ENCODE results near the gene IL6ST. TPM values are rescaled to one million over a fixed set of nuclear protein-coding genes. Genes with fewer than 3 reads are reported as not detected.

The IL6ST gene
- total RNA-seq, 2 experiments from 2014 or later: 377 to 404 TPM

DNA sequence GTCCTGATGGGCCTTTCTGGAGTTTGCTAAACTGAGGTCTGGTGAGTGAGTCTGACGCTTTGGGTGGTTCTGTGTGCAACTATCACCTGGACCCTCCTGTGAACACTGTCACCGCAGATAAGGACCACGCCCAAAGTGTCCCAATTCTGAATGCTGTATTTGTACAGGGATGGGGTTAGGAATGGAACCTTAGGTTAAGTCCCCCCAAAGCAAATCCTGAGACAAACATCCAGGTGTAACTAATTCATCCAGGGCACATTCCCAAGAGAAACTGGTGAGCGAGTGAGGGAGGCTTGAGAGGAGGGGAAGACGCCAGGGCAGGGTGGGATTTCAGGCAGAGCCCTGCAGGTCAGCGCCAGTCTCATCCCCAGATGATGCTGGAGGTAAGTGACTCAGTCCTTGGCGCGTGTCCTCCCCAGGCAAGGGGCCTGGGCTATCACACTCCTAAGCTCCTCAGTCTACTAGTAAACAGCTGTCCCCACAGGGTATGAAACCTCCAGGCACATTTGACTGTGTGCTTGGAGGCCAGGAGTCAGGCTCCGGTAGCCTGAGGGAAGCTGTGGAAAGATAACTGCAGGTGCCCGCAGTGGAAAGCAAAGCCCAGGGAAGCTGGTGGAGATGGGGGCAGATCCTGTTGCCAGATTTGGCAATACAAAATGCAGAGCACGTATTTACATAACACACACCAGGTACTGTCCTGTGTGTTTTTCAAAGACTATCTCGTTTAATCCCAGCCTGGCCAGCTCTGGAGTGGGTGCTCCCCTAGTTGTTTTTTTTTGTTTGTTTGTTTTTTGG lies 66.7 kb downstream of the IL6ST start:
- no peak for ATAC-seq (ENCODE audit: poor library complexity)
- POLR2A ChIA-PET: no interaction called here
- H3K4me1 Mint-ChIP-seq (ENCODE audit: low read depth): peaks cover 8% of the 10 kb centered on the region
- no peak overlapping the region for H3K27ac ChIP-seq (ENCODE audit: low read depth in 1 of 2, low read length in 2 of 2)
- no peak overlapping the region for H3K27ac Mint-ChIP-seq
- no peaks in the 10 kb centered on the region for H3K9me3 ChIP-seq (ENCODE audit: control insufficient read depth in 1 of 2, insufficient read depth in 1 of 2, low read length in 2 of 2)
- H3K4me3 Mint-ChIP-seq: no peak overlapping the region
- H3K36me3 ChIP-seq (ENCODE audit: insufficient read depth, low read length): no peaks in the 10 kb centered on the region
- H3K36me3 Mint-ChIP-seq (ENCODE audit: low read depth): no peaks in the 10 kb centered on the region
- DNase-seq: no peak
- H3K27me3 Mint-ChIP-seq: no peaks in the 10 kb centered on the region
- intact Hi-C loops (cut with DNase I, micrococcal nuclease): no loop called here
- CTCF ChIA-PET: interaction anchor here (0.6 kb wide), 1 partner anchor 125 kb away, joined by 4 read pairs; no protein-coding TSS in a partner anchor
- H3K4me1 ChIP-seq (ENCODE audit: insufficient read depth, low read length): peaks cover 13% of the 10 kb centered on the region
- no peak overlapping the region for H3K4me3 ChIP-seq (ENCODE audit: low read length)
- no peaks in the 10 kb centered on the region for H3K9me3 Mint-ChIP-seq
- TF ChIP-seq, protein P1, sequence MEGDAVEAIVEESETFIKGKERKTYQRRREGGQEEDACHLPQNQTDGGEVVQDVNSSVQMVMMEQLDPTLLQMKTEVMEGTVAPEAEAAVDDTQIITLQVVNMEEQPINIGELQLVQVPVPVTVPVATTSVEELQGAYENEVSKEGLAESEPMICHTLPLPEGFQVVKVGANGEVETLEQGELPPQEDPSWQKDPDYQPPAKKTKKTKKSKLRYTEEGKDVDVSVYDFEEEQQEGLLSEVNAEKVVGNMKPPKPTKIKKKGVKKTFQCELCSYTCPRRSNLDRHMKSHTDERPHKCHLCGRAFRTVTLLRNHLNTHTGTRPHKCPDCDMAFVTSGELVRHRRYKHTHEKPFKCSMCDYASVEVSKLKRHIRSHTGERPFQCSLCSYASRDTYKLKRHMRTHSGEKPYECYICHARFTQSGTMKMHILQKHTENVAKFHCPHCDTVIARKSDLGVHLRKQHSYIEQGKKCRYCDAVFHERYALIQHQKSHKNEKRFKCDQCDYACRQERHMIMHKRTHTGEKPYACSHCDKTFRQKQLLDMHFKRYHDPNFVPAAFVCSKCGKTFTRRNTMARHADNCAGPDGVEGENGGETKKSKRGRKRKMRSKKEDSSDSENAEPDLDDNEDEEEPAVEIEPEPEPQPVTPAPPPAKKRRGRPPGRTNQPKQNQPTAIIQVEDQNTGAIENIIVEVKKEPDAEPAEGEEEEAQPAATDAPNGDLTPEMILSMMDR (IDR thresholded peaks at IDR 0.05): no peak
- H3K27me3 ChIP-seq (ENCODE audit: control insufficient read depth in 1 of 2, insufficient read depth in 2 of 2, low read length in 2 of 2): no peaks in the 10 kb centered on the region

GRCh38 chr5:55926476-55926875 lies 68.3 kb downstream of the IL6ST start:
- ATAC-seq (ENCODE audit: poor library complexity): no peak
- no peaks in the 10 kb centered on the region for H3K27me3 Mint-ChIP-seq
- H3K4me1 ChIP-seq (ENCODE audit: insufficient read depth, low read length): peaks cover 17% of the 10 kb centered on the region
- H3K9me3 Mint-ChIP-seq: no peaks in the 10 kb centered on the region
- no peak overlapping the region for H3K4me3 Mint-ChIP-seq
- H3K9me3 ChIP-seq (ENCODE audit: control insufficient read depth in 1 of 2, insufficient read depth in 1 of 2, low read length in 2 of 2): no peaks in the 10 kb centered on the region
- no peak overlapping the region for H3K27ac ChIP-seq (ENCODE audit: low read depth in 1 of 2, low read length in 2 of 2)
- intact Hi-C loops (cut with DNase I, micrococcal nuclease): no loop called here
- H3K4me3 ChIP-seq (ENCODE audit: low read length): no peak overlapping the region
- no peak for DNase-seq
- no peaks in the 10 kb centered on the region for H3K36me3 ChIP-seq (ENCODE audit: insufficient read depth, low read length)
- peaks cover 12% of the 10 kb centered on the region for H3K4me1 Mint-ChIP-seq (ENCODE audit: low read depth)
- TF ChIP-seq, protein P1 (IDR thresholded peaks at IDR 0.05): no peak
- H3K27ac Mint-ChIP-seq: no peak overlapping the region
- CTCF ChIA-PET: no interaction called here
- H3K27me3 ChIP-seq (ENCODE audit: control insufficient read depth in 1 of 2, insufficient read depth in 2 of 2, low read length in 2 of 2): no peaks in the 10 kb centered on the region
- H3K36me3 Mint-ChIP-seq (ENCODE audit: low read depth): no peaks in the 10 kb centered on the region
- POLR2A ChIA-PET: no interaction called here

GRCh38 chr5:55925712-55926111 lies 69.1 kb downstream of the IL6ST start:
- Histone ChIP-seq H3K27ac (ENCODE audit: low read depth in 1 of 2, low read length in 2 of 2) (no peak overlapping the region), H3K4me3 (ENCODE audit: low read length) (no peak overlapping the region), H3K9me3 (ENCODE audit: control insufficient read depth in 1 of 2, insufficient read depth in 1 of 2, low read length in 2 of 2) (no peaks in the 10 kb centered on the region), H3K4me1 (ENCODE audit: insufficient read depth, low read length) (peaks cover 17% of the 10 kb centered on the region), H3K36me3 (ENCODE audit: insufficient read depth, low read length) (no peaks in the 10 kb centered on the region), H3K27me3 (ENCODE audit: control insufficient read depth in 1 of 2, insufficient read depth in 2 of 2, low read length in 2 of 2) (no peaks in the 10 kb centered on the region)
- no peaks in the 10 kb centered on the region for H3K36me3 Mint-ChIP-seq (ENCODE audit: low read depth)
- H3K4me1 Mint-ChIP-seq (ENCODE audit: low read depth): peaks cover 12% of the 10 kb centered on the region
- ATAC-seq (ENCODE audit: poor library complexity) (no peak), DNase-seq (no peak)
- ChIA-PET POLR2A (no interaction called here), CTCF (no interaction called here)
- no peaks in the 10 kb centered on the region for H3K27me3 Mint-ChIP-seq
- H3K27ac Mint-ChIP-seq: no peak overlapping the region
- no peak overlapping the region for H3K4me3 Mint-ChIP-seq
- intact Hi-C loops (cut with DNase I, micrococcal nuclease): no loop called here
- TF ChIP-seq, protein P1 (IDR thresholded peaks at IDR 0.05): no peak
- no peaks in the 10 kb centered on the region for H3K9me3 Mint-ChIP-seq

All from CD4-positive, alpha-beta T cell (primary cell).